Activated CD4-positive, alpha-beta T cell treated with anti-CD3 and anti-CD28 coated beads, Interleukin-2, amount 50 U/mL, for 4 hours (primary cell): ENCODE data around the gene TP53TG3E.
"Not testable (repeated sequence)": the region's sequence is repeated elsewhere in the genome, so short reads cannot be mapped to it uniquely, and the experiment has no call there.

Source experiments
- DNase-seq, 2 experiments: peaks; one replicate each; pipeline ENCODE4 v3.0.0-alpha.2; 2020

The TP53TG3E gene, protein sequence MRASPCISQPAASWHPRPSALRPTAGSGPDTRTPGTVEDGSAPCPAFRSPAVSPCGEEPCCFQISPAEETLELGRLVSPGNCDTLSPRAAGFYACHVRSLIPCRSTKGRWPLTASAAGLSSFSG

DNA sequence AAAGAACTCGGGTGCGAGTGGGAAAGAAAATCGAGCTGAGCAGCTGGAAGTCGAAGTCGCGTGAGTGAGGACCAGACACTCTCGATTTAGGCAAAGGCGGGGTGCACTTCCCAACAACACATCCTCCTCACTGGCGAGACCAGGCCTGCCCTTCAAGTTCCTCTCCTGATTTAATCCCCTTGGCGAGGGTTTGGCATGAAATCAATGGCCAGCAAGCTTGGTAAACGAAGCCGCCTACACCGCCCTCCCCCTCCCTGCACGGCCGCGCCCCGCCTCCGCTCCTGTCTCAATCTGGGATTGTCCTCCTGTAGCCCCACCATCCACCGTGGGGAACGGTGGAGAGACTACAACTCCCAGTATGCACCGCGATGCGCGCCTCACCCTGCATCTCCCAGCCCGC lies at the start of gene TP53TG3E:
TSS of gene TP53TG3E (plus strand) at position 301 of the 400 bp plus-strand sequence. CDS start at position 369, 68 bp downstream.
- DNase-seq: not testable (repeated sequence)

DNA sequence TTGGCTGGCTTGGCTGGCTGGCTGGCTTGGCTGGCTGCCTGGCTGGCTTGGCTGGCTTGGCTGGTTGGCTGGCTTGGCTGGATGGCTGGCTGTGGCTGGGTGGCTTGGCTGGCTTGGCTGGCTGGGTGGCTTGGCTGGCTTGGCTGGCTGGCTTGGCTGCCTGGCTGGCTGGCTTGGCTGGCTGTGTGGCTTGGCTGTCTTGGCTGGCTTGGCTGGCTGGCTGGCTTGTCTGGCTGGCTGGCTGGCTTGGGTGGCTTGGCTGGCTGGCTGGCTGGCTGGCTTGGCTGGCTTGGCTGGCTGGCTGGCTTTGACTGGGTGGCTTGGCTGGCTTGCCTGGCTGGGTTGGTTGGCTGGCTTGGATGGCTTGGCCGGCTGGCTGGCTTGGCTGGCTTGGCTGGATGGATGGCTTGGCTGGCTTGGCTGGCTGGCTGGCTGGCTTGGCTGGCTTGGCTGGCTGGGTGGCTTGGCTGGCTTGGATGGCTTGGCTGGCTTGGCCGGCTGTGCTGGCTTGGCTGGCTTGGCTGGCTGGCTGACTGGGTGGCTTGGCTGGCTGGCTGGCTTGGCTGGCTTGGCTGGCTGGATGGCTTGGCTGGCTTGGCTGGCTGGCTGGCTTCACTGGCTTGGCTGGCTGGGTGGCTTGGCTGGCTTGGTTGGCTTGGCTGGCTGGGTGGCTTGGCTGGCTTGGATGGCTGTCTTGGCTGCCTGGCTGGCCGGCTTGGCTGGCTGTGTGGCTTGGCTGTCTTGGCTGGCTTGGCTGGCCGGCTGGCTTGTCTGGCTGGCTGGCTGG lies 32.3 kb downstream of the TP53TG3E start:
- DNase-seq: peak; percentile 34 to 43

DNA sequence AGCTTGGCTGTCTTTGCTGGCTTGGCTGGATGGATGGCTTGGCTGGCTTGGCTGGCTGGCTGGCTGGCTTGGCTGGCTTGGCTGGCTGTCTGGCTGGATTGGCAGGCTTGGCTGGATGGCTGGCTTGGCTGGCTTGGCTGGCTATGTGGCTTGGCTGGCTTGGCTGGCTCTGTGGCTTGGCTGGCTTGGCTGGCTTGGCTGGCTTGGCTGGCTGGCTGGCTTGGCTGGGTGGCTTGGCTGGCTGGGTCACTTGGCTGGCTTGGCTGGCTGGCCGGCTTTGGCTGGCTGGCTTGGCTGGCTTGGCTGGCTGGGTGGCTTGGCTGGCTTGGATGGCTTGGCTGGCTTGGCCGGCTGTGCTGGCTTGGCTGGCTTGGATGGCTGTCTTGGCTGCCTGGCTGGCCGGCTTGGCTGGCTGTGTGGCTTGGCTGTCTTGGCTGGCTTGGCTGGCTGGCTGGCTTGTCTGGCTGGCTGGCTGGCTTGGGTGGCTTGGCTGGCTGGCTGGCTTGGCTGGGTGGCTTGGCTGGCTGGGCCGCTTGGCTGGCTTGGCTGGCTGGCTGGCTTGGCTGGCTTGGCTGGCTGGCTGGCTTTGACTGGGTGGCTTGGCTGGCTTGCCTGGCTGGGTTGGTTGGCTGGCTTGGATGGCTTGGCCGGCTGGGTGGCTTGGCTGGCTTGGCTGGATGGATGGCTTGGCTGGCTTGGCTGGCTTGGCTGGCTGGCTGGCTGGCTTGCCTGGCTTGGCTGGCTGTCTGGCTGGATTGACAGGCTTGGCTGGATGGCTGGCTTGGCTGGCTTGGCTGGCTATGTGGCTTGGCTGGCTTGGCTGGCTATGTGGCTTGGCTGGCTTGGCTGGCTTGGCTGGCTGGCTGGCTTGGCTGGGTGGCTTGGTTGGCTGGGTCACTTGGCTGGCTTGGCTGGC lies 33.8 kb downstream of the TP53TG3E start:
- DNase-seq: peak; percentile 30 to 36

- peak in 1 of 2 experiments; percentile 8 for DNase-seq
Observed at GRCh38 chr16:33338543-33338951, 34.4 kb downstream of the TP53TG3E start.

DNA sequence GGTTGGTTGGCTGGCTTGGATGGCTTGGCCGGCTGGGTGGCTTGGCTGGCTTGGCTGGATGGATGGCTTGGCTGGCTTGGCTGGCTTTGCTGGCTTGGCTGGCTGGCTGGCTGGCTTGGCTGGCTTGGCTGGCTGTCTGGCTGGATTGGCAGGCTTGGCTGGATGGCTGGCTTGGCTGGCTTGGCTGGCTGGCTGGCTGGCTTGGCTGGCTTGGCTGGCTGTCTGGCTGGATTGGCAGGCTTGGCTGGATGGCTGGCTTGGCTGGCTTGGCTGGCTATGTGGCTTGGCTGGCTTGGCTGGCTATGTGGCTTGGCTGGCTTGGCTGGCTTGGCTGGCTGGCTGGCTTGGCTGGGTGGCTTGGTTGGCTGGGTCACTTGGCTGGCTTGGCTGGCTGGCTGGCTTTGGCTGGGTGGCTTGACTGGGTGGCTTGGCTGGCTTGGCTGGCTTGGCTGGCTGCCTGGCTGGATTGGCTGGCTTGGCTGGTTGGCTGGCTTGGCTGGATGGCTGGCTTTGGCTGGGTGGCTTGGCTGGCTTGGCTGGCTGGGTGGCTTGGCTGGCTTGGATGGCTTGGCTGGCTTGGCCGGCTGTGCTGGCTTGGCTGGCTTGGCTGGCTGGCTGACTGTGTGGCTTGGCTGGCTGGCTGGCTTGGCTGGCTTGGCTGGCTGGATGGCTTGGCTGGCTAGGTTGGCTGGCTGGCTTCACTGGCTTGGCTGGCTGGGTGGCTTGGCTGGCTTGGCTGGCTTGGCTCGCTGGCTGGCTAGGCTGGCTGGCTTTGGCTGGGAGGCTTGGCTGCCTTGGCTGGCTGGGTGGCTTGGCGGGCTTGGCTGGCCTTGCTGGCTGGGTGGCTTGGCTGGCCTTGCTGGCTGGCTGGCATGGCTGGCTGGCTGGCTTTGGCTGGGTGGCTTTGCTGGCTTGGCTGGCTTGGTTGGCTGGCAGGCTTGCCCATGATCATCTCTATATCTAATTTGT lies 35.3 kb downstream of the TP53TG3E start:
- peak; percentile 27 to 41 for DNase-seq
